ENCODE measurements around the gene DNAJC18.
"Not testable (repeated sequence)": the region's sequence is repeated elsewhere in the genome, so short reads cannot be mapped to it uniquely, and the experiment has no call there.

The DNAJC18 gene

GRCh38 chr5:139402561-139403158, 36.7 kb downstream of the DNAJC18 start:
- no peak for DNase-seq

- no peak for DNase-seq
Observed at GRCh38 chr5:139401546-139401945, 37.8 kb downstream of the DNAJC18 start.

GRCh38 chr5:139399501-139400121, 39.7 kb downstream of the DNAJC18 start:
- no peak for DNase-seq

DNA sequence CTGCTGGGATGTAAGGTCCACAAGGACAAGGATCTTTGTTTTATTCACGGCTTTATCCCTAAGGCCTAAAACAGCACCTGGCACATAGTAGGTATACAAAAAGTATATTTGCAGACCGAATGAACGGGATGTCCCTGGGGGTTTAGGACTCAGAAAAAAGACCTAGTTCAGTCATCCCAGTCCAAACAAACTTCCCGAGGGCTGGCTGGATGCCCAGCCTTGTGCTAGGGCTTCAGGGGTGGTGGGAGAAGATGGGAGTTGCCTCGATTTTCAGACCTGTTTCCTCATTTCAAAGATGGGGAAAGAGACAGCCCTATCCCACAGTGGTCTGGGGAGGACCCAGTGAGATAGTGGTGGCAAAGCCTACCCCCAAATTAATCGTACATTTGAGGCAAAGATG, 41.4 kb downstream of the DNAJC18 start:
- DNase-seq = no peak

DNA sequence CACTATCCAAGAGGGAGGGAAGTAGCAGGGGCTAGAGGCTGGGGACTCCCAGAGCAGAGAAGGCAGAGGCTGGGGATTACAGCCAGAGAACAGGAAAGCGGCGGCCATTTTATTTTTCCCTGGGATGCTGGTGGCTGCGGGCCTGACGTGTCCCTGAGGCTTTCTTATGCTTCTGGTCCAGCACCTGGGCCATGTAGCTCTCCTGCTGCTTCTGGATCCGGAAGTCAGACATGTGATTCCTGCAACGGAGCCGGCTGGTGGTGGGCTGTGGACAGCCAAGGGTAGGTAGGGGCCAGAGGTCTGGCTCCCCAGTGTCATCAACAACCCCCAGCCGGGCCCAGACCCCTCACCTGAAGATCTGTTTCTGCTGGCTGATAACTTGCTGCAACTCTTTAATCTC, 42.6 kb downstream of the DNAJC18 start:
- DNase-seq = no peak

DNA sequence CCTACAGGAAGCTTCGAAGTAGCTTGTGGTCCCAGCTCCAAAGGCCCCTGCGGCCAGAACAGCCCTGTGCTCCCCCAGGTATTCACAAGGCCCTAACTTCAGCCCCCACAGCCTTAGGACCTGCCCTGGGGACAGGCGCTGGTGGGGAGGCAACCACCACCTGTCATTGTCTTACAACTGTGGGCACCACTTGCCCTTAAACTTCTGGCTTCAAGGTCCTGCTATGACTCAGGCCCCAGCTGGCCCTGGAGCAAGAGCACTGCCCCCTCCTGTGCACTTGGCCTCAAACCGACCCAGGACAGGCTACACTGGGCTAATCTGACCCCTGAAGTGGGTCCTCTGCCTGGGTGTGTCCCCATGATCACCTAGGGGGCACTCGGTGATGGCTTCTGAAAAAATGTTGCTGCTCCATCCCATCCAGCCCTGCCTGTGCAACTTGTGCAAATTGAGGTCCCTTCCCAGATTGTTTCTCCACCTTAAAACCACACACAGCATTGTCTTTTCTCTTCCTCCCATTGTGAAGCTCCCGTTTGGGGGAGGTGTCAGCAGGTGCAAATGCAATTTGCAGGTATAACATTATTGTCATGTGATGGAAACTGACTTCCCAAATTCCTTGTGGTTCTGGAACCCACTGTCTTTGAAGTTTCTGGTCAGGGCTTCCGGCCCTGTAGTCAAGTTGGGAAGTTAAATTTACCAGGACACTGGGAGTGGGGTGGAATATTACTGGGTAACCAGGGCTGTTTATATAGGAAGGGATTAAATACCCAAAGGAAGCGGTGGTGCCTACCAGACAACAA, 43.3 kb downstream of the DNAJC18 start:
- DNase-seq = no peak

DNA sequence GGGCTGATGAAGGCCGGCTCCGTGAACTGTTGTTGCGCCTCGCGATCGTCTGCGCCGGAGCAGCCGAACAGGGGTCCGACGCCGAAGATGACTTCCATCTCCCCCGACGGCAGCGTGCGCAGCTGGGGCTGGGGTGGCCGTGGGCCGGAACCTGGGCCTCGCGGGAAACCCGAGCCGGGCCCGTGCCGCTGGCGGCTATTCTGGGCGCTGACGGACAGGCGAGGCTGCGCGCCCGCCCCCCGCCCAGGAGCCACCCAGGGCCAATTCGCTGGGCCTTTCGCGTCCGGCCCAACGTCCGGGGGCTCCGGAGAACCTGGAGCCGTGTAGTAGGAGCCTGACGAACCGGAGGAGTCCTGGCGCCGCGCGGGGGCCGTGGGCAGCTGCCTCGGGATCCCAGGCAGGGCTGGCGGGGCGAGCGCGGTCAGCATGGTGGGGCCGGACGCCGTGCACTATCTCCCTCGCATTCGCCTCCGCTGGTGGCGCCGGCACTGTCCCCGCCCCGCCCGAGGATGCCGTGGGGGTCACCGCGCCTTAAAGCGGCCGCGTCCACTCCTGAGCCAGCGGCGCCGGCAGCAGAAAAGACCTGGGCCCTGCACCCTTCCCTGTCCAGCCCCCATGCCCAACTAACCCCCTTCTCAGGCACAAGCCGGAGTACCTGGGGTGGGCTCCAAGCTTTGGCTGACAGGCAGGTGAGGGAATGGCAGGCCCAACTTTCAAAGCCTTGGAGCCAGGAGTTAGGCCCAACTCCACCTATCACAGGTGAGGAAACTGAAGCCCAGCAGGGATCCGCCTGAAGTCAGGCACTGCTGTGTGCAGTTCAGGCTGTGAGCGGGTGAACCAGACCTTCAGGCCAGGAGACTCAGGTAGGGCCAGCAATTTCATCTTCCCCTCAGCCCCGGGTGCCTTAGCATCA, 44.4 kb downstream of the DNAJC18 start, which contains the start of gene PROB1:
Gene PROB1, minus strand, starts transcription at position 451 of the 913 bp plus-strand sequence. Its CDS starts 23 bp downstream, at position 428.
- DNase-seq = no peak

DNA sequence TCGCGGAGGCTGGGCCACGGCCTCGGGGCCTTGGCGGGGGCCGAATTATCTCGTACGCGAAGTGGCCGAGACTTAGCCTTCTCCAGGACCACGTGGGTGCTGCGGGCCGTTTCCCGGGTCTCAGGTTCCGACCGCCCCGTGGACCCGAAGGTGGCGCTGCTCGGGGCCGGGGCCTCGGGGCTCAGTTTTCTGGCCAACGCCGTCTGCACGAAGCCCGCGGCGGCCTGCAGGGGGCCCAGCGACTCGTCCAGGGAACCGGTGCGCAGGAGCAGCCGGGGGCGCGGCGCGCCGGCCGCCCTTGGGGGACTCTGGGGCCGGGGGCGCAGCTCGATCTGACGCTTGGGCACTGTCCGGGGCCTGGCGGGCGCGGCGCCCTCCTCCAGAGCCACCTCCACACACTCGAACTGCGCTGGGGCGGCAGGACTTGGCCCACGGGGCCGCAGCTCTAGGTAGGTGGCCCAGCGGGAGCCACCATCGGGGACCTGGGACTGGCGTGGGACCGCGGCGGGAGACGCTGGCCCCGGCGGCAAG, 45.1 kb downstream of the DNAJC18 start:
- DNase-seq = peak; percentile 21

GRCh38 chr5:139393497-139394122, 45.7 kb downstream of the DNAJC18 start:
- DNase-seq = no peak

- DNase-seq = no peak
Observed at GRCh38 chr5:139392678-139393496, 46.4 kb downstream of the DNAJC18 start.

- DNase-seq = no peak
Observed at GRCh38 chr5:139392324-139392677, 47.0 kb downstream of the DNAJC18 start.

- DNase-seq = no peak
Observed at GRCh38 chr5:139391570-139392323, 47.6 kb downstream of the DNAJC18 start.

- no peak for DNase-seq
Observed at GRCh38 chr5:139390639-139391569, 48.4 kb downstream of the DNAJC18 start.

- no peak for DNase-seq
Observed at GRCh38 chr5:139389701-139390638, 49.4 kb downstream of the DNAJC18 start, which contains the start of gene MZB1. Gene MZB1, minus strand, starts transcription at chr5:139389913. Its CDS starts 57 bp downstream, at chr5:139389856.

DNA sequence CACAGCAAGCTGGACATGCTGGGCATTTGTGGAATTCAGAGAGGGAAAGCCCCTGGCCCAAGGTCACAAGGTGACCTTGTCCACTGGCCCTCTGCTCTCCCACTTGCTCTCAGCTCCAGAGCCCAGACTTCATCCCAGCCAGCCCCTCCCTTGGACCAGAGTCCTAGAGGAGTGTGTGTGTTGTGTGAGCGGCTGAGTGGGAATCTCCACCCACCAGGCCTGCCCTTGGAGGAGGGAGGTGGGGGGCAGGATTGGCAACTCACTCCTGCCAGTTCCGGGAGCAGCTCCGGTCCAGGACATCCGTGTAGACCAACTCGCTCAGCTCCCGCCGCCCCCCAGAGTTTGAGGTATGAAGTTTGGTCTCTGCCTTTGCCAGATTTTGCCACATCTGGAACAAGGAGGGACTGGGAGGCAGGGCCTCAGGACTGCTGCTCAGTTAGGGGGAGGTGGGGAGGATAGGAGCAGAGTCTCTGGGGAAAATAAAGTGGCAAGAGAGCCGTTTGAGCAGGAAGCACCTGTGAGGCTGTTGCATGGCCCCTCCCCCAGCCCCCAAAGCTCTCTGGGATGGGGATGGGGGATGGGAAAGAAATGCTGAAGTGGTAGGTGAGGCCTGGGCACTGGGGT, 51.0 kb downstream of the DNAJC18 start:
- DNase-seq = no peak

DNA sequence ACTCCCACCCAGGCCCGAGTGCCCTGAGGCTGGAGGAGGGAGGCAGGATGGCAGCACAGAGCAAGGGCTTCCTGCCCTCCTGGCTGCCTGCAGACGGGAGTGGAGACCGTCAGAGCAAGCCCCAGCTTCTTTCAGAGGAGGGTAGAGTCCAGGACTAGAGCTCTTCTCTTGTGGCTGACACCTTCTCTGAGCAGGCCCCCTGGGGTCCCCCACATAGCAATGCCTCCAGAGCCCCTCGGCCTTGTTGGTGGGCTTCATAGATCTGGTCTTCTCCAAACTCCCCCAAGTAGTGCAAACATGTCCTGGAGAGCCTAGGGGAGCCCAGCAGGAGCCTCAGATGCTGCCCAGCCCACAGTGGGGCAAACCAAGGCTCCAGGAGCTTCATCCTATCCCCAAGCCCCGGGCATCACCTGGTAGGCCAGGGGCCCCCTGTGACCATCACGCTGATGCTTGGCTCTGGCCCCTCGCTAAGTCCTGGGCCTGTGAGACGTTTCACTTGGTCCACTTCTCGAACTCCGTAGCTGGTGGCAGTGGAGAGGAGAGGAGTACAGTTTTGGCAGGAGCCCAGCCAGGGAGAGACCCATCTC, 51.6 kb downstream of the DNAJC18 start:
- DNase-seq = no peak

DNA sequence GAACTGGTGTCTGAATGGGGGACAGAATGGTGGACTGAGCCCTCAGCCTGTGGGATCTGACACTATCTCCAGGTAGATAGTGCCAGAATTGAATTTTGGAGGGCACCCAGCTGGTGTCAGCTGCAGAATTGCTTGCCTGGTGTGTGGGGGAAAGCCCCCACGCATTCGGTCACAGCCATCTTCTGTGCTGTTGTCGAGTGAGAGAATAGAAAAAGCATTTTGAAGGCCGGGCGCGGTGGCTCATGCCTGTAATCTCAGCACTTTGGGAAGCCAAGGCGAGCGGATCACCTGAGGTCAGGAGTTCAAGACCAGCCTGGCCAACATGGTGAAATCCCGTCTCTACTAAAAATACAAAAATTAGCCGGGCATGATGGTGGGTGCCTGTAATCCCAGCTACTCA, 52.4 kb downstream of the DNAJC18 start:
- not testable (repeated sequence) for DNase-seq
